BJ (cell line): ENCODE data around the gene ZW10. TPM values are rescaled to one million over a fixed set of nuclear protein-coding genes. Genes with fewer than 3 reads are reported as not detected.

Experiments used
- CTCF ChIA-PET: fragments of 350-600 bp; formaldehyde crosslinking; extraction: SDS; loops from one replicate; lab custom pipeline; 2021; ENCODE audit warnings: antibody characterized with exemption, inconsistent platforms; lab: Yijun Ruan, JAX
- POLR2A ChIA-PET: fragments of 300-600 bp; sonication (Branson Sonifier 250); formaldehyde crosslinking; extraction: SDS; loops from one replicate; lab custom pipeline; 2021; ENCODE audit warnings: antibody characterized with exemption; lab: Charles Lee
- DNase-seq: peaks from one replicate; pipeline ENCODE4 v3.0.0-alpha.2; 2011; ENCODE audit warnings: low read depth
- H3K27me3 ChIP-seq: 2 replicates; pipeline ENCODE4 v1.6.0; 2011; ENCODE audit warnings: low read length; ENCODE audit not compliant: control insufficient read depth, insufficient read depth
- H3K36me3 ChIP-seq: 2 replicates; pipeline ENCODE4 v1.5.1; 2011; ENCODE audit warnings: low read length; ENCODE audit not compliant: control insufficient read depth, insufficient read depth
- H3K4me3 ChIP-seq: 2 replicates; pipeline ENCODE4 v1.5.1; 2011; ENCODE audit warnings: low read depth, mild to moderate bottlenecking, control low read depth, low read length
- CTCF ChIP-seq: IDR thresholded peaks from 2 replicates; pipeline ENCODE4 v1.5.1; 2011; ENCODE audit warnings: low read depth, mild to moderate bottlenecking, control low read depth, inconsistent platforms, low read length, moderate library complexity; ENCODE audit not compliant: insufficient read depth
- polyA plus RNA-seq: library from polyadenylated mRNA; depleted of rRNA; stranded (reverse); fragments of >200 nt; gene quantifications from 2 replicates; pipeline ENCODE4 v1.2.3, GENCODE V29; 2011

Gene ZW10
- polyA plus RNA-seq, 1 experiment: 6.3 TPM

GRCh38 chr11:113701491-113701890, 72.0 kb downstream of the ZW10 start:
- DNase-seq: no peak
- CTCF ChIA-PET: no interaction called here
- TF ChIP-seq CTCF: no peak
- no peak overlapping the region for H3K4me3 ChIP-seq
- POLR2A ChIA-PET: no interaction called here
- H3K36me3 ChIP-seq: no peaks in the 10 kb centered on the region
- H3K27me3 ChIP-seq: no peaks in the 10 kb centered on the region

GRCh38 chr11:113698515-113698914, 75.0 kb downstream of the ZW10 start:
- H3K27me3 ChIP-seq: no peaks in the 10 kb centered on the region
- CTCF ChIA-PET: no interaction called here
- H3K36me3 ChIP-seq: no peaks in the 10 kb centered on the region
- no peak for TF ChIP-seq CTCF
- no peak overlapping the region for H3K4me3 ChIP-seq
- POLR2A ChIA-PET: no interaction called here
- DNase-seq: no peak

DNA sequence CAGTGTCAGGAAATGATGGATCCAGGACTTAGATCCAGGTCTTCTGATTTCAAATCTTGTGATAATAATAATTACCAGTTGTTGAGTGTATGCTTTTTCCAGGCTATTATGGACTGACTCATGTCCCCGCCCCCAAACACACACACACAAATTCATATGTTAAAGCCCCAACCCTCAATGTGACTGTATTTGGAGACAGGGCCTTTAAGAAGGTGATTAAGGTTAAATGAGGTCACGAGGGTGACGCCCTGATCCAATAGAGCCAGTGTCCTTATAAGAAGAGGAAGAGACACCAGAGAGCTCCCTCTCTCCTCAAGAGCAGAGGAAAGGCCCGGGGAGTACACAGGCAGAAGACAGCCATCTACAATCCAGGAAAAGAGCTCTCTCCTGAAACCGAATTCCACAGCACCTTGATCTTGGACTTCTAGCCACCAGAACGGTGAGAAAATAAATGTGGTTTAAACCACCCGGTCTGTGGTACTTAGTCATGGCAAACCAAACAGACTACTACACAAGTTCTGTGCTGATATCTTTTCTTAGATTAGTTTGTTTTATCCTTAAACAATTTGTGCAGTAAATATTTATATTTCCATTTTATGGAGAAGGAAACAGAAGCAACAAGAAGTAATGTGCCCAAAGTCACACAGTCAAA, 75.6 kb downstream of the ZW10 start:
- ChIA-PET CTCF (no interaction called here), POLR2A (no interaction called here)
- no peak for DNase-seq

DNA sequence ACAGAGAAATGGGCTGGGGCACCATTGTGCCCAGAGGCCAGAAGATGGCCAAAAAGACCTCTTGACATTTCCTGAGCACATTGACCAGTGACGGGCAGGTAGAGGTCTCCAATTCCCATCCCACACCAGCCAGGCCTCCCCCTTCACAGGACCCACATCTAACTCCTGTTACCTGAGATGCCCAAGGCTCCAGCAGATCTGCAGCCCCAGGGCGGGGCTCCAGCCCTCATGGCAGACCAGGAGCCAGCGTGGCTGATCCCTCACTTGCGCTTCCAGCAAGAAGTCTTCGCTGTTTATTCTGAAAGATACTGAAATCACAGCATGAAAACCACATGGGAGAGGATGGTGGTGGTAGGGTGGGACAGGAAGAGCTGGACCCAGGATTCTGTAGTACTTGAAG, 76.4 kb downstream of the ZW10 start:
- Histone ChIP-seq H3K4me3 (no peak overlapping the region), H3K36me3 (no peaks in the 10 kb centered on the region), H3K27me3 (no peaks in the 10 kb centered on the region)
- ChIA-PET CTCF (no interaction called here), POLR2A (no interaction called here)
- DNase-seq: no peak
- no peak for TF ChIP-seq CTCF

More for the DNA sequence above, 75.6 kb downstream of the ZW10 start:
- no peak for TF ChIP-seq CTCF
- Histone ChIP-seq H3K36me3 (no peaks in the 10 kb centered on the region), H3K27me3 (no peaks in the 10 kb centered on the region), H3K4me3 (no peak overlapping the region)

DNA sequence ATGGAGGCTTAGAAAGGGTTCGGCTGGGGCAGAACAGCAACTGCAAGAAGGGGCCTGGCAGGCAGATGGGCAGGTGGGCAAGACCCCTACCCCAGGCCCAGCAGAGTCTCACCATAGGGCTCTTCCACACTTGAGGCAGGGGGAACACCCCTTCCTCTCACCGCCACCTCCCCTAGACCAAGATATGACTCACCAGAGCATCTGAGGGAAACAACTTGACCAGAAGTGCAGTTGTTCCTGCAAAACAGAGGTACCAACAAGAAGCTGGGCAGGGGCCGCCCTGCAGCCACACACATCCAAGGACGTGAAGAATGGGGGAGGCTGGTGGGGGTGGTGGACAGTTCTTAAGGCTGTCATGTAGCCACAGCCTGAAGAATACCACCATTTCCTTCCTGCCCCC, 78.3 kb downstream of the ZW10 start:
- CTCF ChIA-PET: no interaction called here
- DNase-seq: no peak
- H3K27me3 ChIP-seq: no peaks in the 10 kb centered on the region
- no peaks in the 10 kb centered on the region for H3K36me3 ChIP-seq
- POLR2A ChIA-PET: no interaction called here
- H3K4me3 ChIP-seq: no peak overlapping the region
- TF ChIP-seq CTCF: no peak
